NCI-H128 (cell line): ENCODE data around the gene TECPR1.

ENCODE experiments used
- DNase-seq: peaks from one replicate; lab custom pipeline; 2025; ENCODE audit not compliant: unreplicated experiment; lab: John Stamatoyannopoulos, UW

TECPR1 gene

GRCh38 chr7:98213888-98214810, 37.9 kb downstream of the TECPR1 start:
- DNase-seq = no peak

- DNase-seq = no peak
Measured at GRCh38 chr7:98213296-98213887, 38.6 kb downstream of the TECPR1 start.

- DNase-seq = no peak
Measured at GRCh38 chr7:98212532-98213041, 39.4 kb downstream of the TECPR1 start.

DNA sequence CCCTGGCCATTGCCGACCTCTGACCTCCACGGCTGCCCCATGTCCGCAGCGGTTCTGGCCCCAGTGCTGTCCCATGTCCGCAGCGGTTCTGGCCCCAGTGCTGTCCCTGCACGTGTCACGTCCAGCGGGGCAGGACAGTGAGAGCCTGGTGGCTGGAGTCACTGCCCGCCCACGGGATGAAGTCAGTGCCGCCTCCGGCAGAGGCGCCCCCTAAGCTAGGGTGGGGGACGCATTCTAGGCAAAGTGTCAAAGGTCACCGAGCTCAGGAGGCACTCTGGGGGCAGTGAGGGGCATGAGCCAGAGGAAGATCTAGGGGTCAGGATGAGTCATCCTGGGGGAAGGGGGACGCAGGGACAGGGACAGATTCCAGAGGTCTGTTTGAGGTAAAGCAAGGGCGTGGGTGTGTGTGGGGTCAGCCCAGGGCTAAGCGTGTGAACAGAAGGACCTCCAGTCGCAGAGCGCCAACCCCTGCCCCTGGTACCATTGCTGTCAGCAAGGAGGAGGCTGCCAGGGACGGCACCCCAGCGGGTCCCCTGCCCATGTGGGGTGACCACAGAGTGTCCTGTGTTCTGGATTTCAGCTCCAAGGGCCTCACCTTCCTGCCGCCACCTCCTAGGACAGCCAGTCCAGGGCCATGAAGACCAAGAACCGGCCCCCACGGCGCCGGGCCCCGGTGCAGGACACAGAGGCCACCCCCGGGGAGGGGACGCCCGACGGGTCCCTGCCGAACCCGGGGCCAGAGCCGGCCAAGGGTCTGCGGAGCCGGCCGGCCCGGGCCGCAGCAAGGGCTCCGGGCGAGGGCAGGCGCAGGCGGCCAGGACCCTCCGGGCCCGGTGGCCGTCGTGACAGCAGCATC, 40.1 kb downstream of the TECPR1 start:
- no peak for DNase-seq

- DNase-seq = no peak
Measured at GRCh38 chr7:98211221-98211675, 40.8 kb downstream of the TECPR1 start, which contains the start of gene BHLHA15. Gene BHLHA15 (plus strand): TSS chr7:98211439. CDS start chr7:98212310, 871 bp downstream.

DNA sequence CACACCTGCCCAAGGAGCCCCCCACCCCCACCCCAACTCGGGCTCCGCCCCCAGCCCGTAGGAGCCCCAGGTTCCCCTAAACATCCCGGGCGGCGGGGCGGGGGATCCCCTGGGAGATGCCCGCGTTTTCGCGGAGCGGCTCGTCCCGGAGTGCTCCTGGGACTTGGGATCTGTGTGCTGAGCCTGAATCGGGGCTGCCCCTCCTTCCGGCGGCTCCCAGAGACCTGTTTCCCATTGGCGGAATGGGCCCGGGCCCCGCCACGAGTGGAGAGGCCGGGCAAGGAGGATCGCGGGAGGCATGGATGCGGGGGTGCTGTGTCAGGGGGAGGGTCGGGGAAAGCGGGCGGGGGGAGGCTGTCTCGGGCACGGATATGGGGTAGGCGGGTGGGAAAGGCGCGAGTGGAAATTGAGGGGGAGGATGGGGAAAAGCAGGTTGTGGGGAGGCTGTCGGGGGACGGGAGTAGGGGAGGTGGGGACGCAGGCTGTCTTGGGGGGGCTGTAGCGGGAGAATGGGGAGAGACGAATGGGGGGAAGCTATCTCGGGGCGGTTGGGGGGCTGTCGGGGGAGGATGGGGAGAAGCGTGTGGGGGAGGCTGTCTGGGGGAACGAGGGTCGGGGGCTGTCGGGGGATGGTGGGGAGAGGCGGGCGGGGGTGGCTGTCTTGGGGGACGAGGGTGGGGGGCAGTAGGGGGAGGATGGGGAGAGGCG, 41.4 kb downstream of the TECPR1 start:
- DNase-seq = no peak

- no peak for DNase-seq
Measured at GRCh38 chr7:98209166-98209920, 42.7 kb downstream of the TECPR1 start.

GRCh38 chr7:98206451-98207330, 45.3 kb downstream of the TECPR1 start:
- DNase-seq = no peak

- DNase-seq = no peak
Measured at GRCh38 chr7:98205162-98205845, 46.7 kb downstream of the TECPR1 start.

- no peak for DNase-seq
Measured at GRCh38 chr7:98204670-98205069, 47.4 kb downstream of the TECPR1 start.

- DNase-seq = no peak
Measured at GRCh38 chr7:98203964-98204605, 47.9 kb downstream of the TECPR1 start.

DNA sequence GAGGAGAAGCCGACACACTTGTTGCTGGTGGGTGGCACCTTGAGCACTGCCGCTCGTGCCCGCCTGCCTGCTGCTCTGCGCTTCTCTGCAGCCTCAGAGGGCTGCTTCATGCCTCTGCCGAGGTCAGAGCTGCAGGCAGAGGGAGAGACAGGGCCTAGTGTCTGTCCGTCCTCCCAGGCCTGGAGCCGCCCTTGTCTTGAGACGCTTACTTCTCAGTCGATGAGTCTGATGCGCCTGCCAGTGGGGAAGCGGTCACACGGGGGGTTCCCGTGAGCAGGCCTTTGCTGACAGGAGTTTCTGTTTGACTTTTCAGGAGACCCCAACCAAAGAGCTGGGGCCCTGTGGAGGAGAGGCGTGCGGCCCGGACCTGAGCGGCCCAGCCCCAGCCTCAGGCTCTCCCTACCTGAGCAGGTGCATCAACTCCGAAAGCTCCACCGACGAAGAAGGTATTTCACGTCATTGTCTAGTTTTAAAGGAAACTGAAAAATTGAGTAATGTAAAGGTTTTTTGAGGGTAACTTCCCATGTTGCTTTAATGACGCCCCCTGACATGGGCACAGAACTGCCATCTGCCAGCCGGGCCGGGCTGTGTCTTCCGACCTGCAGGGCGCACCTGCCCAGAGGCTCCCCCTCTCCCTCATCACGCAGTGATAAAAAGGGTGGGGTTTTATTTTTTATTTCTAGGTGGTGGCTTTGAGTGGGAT, 48.6 kb downstream of the TECPR1 start:
- no peak for DNase-seq

- no peak for DNase-seq
Measured at GRCh38 chr7:98202367-98203195, 49.5 kb downstream of the TECPR1 start.

DNA sequence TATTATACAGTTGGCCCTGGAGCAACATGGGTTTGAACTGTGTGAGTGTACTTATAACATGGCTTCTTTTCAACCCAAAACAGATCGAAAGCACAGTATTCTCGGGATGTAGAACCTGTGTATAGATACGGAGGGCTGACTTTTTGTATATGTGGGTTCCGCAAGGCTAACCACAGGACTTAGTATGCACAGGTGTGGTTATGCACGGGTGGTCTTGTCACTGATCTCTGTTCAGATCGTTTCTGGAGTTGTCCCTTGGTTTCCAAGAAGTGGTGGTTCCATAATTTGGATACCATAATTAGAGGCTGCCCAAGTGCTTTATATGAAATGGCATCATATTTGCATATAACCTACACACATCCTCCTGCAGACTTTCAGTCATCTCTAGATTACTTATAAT, 51.7 kb downstream of the TECPR1 start:
- no peak for DNase-seq

GRCh38 chr7:98199131-98199530, 52.9 kb downstream of the TECPR1 start:
- no peak for DNase-seq
